Gastrocnemius medialis (tissue), 4 donors: ENCODE measurements around the gene PLK1.

Source experiments
- POLR2A ChIP-seq, 2 donors: fragments of 450-650 bp; IDR thresholded peaks; one replicate each; pipeline ENCODE4 v1.6.1; 2017; ENCODE audit warnings: antibody characterized with exemption in 2 of 2, mild to moderate bottlenecking in 2 of 2, moderate library complexity in 2 of 2
- TF ChIP-seq, protein P1 (sequence below), 5 experiments: fragments of 450-650 bp in 3 of 5; fragments of 200-600 bp in 2 of 5; sonication (generic) in 2 of 5; IDR thresholded peaks in 4 of 5; conservative IDR thresholded peaks in 1 of 5; 1 replicate in 4 of 5; 2 replicates in 1 of 5; pipeline ENCODE4 v1.5.1; 2016 to 2019; ENCODE audit warnings: antibody characterized with exemption in 5 of 5, mild to moderate bottlenecking in 3 of 5, moderate library complexity in 3 of 5

DNA sequence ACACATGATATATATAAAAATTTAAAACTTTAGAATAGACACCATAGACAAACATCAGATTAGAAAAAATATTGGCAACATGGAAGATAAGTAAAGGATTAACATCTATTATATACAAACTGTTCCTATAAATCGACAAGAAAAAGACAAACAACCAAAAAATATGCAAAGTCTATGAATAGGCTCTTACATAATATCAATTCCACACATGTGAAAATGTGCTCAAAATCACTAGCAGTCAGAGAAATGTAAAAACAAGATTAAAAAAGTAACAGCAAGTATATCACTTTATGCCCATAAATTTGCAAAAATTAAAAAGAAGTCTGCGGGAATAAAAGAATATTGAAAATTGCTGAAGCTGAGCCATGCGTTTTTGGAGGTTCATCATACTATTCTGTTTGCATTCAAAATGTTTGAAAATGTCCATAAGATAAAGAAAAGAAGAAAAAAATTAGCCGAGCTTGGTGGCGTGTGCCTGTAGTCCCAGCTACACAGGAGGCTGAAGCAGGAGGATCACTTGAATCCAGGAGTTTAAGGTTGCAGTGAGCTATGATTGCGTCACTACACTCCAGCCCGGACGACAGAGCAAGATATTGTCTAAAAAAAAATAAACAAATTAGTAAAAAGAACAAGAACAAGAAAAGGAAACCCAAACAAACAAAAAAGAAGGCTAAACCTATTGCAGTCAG is 45.6 kb downstream of the PLK1 start:
- TF ChIP-seq, protein P1, sequence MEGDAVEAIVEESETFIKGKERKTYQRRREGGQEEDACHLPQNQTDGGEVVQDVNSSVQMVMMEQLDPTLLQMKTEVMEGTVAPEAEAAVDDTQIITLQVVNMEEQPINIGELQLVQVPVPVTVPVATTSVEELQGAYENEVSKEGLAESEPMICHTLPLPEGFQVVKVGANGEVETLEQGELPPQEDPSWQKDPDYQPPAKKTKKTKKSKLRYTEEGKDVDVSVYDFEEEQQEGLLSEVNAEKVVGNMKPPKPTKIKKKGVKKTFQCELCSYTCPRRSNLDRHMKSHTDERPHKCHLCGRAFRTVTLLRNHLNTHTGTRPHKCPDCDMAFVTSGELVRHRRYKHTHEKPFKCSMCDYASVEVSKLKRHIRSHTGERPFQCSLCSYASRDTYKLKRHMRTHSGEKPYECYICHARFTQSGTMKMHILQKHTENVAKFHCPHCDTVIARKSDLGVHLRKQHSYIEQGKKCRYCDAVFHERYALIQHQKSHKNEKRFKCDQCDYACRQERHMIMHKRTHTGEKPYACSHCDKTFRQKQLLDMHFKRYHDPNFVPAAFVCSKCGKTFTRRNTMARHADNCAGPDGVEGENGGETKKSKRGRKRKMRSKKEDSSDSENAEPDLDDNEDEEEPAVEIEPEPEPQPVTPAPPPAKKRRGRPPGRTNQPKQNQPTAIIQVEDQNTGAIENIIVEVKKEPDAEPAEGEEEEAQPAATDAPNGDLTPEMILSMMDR (IDR thresholded peaks at IDR 0.05 in 4 of 5, conservative IDR thresholded peaks at IDR 0.05 in 1 of 5), result no peak
- TF ChIP-seq POLR2A (IDR thresholded peaks at IDR 0.05), result no peak
